ENCODE measurements around the gene CYP2W1.
A peak's percentile ranks its signal among the peaks of the same experiment; 100 is the strongest.
"Not testable (repeated sequence)": the region's sequence is repeated elsewhere in the genome, so short reads cannot be mapped to it uniquely, and the experiment has no call there.

The CYP2W1 gene

GRCh38 chr7:1029637-1030443 lies 46.9 kb downstream of the CYP2W1 start:
- DNase-seq = peak; percentile 67 to 85 (median 82)

DNA sequence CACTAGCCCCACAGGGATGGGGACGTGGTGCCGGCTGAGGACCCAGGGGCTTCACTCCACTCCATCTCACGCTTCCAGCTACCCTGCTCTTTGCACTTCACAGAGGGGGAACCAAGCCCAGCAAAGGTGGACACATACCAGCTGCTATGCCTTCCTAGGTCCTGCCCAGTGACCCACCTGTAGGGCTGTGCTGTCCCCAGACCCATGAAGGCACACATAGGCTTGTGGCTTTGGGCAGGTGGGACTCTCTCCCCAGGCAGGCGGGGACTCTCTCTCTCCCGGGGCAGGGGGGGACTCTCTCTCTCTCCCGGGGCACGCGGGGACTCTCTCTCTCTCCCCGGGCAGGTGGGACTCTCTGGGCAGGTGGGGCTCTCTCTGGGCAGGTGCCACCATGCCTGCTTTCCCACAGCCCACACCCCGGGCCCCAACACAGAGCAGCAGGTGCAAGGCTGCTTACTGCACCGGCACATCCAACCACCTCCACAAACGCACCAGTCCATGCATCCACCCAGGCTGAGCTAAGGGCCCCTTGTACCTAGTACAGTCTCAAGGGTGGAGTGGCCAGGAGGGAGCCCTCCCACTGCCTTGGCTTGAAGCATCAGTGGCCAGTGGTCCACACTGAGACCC lies 47.6 kb downstream of the CYP2W1 start:
- no peak for DNase-seq

DNA sequence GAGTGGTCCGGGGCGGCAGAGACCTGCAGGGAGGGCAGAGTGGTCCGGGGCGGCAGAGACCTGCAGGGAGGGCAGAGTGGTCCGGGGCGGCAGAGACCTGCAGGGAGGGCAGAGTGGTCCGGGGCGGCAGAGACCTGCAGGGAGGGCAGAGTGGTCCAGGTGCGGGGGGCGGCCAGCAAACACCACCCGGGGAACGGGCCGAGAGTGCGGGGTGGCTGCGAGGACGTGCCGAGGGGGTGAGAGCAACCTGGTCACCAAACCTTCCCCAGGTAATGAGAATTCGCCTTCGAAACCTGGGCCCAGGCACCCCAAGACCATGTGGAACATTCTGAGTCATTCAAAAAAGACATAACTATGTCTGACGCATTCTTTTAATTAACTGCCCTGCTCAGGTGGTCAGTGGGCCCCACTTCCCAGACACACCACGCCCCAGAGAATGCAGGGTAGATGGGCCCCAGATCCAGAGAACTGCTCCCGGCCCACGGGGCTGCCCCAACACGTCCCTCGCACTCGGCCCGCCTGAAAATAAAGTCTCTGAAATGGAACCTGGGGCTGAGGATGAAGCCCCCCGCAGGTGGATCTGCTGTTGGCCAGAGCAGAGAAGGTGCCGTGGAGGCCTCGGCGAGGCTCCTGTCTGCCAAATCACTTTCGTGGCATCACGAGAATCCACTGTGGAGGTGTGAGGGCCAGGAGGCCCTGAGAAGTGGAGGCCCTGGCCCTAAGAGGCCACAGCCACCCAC lies 48.9 kb downstream of the CYP2W1 start:
- no peak for DNase-seq

DNA sequence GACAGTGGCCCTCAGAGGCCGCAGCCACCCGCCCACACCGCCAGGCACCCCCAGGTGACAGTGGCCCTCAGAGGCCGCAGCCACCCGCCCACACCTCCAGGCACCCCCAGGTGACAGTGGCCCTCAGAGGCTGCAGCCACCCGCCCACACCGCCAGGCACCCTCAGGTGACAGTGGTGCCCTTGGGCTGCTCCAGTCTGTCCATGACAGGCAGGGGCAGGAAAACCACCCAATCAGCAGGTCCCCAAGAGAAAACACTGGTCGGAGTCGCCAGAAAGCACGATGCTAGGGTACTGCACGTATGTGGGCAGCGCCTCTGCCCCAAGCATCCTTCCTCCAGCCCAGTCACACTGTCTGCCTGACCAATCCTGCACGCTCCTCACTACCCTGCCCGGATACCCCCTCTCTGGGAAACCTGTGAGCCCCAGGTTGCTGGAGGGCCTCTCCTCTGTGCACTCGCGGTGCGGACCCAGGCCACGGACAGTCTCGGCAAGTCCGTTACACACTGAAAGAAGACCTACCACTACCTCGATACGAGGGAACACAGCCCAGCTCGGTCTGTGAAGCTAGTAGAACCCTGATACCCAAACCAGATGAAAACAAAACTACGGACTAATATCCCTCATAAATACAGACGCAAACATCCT lies 49.7 kb downstream of the CYP2W1 start:
- DNase-seq = no peak

DNA sequence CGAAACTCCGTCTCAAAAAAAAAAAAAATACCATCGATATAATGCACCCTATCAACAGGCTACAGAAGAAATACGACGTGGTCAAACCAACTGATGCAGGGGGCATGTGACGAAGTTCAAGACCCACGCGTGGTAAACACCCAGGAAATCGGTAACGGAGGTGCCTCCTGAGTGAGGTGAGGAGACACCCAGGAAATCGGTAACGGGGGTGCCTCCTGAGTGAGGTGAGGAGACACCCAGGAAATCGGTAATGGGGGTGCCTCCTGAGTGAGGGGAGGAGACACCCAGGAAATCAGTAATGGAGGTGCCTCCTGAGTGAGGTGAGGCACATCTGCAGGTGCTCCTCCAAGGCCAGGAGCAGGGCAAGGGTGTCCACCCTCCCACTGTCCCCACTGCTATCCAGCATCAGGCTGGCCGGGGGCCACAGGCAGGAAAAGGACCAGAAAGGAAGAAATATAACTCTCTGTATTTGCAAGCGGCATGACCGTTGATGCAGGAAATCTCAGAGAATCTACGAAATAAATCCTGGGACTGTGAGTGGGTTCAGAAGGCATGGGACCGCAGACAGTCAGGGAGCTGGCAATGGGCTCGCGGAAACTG lies 50.7 kb downstream of the CYP2W1 start:
- no peak for DNase-seq

GRCh38 chr7:1034769-1035168 lies 51.8 kb downstream of the CYP2W1 start:
- DNase-seq = not testable (repeated sequence)

- not testable (repeated sequence) for DNase-seq
Measured at GRCh38 chr7:1036164-1036928, 53.4 kb downstream of the CYP2W1 start.

All from suppressor macrophage (primary cell).